ENCODE results near the gene CCDC194.

DNA sequence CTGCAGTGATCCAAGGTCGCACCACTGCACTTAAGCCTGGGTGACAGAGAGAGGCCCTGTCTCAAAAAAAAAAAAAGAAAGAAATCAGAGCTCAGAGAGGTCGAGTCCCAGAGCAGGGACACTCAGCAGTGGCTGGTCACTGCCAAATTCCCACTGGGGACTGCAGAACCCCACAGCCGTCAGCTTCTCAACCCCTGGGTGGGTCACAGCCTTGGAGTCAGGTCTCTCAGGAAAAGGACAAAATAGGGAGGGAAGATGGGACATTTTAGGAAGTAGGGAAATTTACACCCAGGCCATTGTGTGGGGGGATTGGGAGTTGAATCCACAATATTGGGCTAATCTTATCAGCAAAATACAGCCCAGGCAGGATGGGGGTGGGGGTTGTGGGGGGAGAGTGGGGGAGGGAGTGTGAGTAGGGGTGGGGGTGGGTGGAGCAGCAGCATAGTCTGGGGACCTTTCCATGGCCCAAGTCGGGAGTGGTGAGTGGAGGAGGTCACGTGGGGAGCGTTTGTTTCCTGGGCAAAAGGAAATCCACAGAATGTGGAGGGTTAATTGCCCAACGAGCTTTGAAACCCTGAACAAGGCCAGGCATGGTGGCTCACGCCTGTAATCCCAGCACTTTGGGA lies 5.0 kb upstream of the CCDC194 start:
- TF ChIP-seq SP1 (IDR thresholded peaks at IDR 0.05) (no peak), RAD21 (IDR thresholded peaks at IDR 0.05) (no peak), HNF4G (IDR thresholded peaks at IDR 0.05) (no peak), RXRA (IDR thresholded peaks at IDR 0.05) (no peak), HNF4A (conservative IDR thresholded peaks at IDR 0.05) (no peak), TAF1 (conservative IDR thresholded peaks at IDR 0.05) (no peak), YY1 (IDR thresholded peaks at IDR 0.05) (no peak), GABPA (IDR thresholded peaks at IDR 0.05 in 1 of 2, conservative IDR thresholded peaks at IDR 0.05 in 1 of 2) (no peak), JUND (IDR thresholded peaks at IDR 0.05) (no peak)
- TF ChIP-seq, protein P1, sequence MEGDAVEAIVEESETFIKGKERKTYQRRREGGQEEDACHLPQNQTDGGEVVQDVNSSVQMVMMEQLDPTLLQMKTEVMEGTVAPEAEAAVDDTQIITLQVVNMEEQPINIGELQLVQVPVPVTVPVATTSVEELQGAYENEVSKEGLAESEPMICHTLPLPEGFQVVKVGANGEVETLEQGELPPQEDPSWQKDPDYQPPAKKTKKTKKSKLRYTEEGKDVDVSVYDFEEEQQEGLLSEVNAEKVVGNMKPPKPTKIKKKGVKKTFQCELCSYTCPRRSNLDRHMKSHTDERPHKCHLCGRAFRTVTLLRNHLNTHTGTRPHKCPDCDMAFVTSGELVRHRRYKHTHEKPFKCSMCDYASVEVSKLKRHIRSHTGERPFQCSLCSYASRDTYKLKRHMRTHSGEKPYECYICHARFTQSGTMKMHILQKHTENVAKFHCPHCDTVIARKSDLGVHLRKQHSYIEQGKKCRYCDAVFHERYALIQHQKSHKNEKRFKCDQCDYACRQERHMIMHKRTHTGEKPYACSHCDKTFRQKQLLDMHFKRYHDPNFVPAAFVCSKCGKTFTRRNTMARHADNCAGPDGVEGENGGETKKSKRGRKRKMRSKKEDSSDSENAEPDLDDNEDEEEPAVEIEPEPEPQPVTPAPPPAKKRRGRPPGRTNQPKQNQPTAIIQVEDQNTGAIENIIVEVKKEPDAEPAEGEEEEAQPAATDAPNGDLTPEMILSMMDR (IDR thresholded peaks at IDR 0.05; ENCODE audit: low read depth, low read length, missing input control) = no peak
- TF ChIP-seq, protein P2, sequence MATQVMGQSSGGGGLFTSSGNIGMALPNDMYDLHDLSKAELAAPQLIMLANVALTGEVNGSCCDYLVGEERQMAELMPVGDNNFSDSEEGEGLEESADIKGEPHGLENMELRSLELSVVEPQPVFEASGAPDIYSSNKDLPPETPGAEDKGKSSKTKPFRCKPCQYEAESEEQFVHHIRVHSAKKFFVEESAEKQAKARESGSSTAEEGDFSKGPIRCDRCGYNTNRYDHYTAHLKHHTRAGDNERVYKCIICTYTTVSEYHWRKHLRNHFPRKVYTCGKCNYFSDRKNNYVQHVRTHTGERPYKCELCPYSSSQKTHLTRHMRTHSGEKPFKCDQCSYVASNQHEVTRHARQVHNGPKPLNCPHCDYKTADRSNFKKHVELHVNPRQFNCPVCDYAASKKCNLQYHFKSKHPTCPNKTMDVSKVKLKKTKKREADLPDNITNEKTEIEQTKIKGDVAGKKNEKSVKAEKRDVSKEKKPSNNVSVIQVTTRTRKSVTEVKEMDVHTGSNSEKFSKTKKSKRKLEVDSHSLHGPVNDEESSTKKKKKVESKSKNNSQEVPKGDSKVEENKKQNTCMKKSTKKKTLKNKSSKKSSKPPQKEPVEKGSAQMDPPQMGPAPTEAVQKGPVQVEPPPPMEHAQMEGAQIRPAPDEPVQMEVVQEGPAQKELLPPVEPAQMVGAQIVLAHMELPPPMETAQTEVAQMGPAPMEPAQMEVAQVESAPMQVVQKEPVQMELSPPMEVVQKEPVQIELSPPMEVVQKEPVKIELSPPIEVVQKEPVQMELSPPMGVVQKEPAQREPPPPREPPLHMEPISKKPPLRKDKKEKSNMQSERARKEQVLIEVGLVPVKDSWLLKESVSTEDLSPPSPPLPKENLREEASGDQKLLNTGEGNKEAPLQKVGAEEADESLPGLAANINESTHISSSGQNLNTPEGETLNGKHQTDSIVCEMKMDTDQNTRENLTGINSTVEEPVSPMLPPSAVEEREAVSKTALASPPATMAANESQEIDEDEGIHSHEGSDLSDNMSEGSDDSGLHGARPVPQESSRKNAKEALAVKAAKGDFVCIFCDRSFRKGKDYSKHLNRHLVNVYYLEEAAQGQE (IDR thresholded peaks at IDR 0.05) = no peak
- TF ChIP-seq, protein P3, sequence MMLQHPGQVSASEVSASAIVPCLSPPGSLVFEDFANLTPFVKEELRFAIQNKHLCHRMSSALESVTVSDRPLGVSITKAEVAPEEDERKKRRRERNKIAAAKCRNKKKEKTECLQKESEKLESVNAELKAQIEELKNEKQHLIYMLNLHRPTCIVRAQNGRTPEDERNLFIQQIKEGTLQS (IDR thresholded peaks at IDR 0.05) = no peak
- TF ChIP-seq, protein P4, sequence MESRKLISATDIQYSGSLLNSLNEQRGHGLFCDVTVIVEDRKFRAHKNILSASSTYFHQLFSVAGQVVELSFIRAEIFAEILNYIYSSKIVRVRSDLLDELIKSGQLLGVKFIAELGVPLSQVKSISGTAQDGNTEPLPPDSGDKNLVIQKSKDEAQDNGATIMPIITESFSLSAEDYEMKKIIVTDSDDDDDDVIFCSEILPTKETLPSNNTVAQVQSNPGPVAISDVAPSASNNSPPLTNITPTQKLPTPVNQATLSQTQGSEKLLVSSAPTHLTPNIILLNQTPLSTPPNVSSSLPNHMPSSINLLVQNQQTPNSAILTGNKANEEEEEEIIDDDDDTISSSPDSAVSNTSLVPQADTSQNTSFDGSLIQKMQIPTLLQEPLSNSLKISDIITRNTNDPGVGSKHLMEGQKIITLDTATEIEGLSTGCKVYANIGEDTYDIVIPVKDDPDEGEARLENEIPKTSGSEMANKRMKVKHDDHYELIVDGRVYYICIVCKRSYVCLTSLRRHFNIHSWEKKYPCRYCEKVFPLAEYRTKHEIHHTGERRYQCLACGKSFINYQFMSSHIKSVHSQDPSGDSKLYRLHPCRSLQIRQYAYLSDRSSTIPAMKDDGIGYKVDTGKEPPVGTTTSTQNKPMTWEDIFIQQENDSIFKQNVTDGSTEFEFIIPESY (IDR thresholded peaks at IDR 0.05) = no peak
- TF ChIP-seq, protein P5, sequence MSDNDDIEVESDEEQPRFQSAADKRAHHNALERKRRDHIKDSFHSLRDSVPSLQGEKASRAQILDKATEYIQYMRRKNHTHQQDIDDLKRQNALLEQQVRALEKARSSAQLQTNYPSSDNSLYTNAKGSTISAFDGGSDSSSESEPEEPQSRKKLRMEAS (IDR thresholded peaks at IDR 0.05) = no peak
